ENCODE data around the gene SIK3. TPM values are rescaled to one million over a fixed set of nuclear protein-coding genes. Genes with fewer than 3 reads are reported as not detected.

The SIK3 gene
- total RNA-seq, 1 experiment from 2014 or later: 31.4 TPM

DNA sequence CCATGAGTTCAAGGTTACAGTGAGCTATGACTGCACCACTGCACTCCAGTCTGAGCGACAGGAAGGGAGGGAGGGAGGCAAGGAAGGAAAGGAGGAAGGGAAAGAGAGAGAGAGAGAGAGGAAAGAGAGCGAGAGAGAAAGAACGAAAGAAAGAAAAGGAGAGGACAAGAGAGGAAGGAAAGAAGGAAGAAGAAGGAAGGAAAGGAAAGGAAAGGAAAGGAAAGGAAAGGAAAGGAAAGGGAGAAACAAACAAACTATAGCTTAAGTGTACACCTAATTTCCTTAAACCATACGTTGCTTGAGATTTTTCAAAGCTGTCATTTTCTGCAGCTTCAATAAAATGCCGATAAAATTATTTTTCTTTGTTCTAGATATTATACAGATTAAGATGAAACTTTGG is 180.6 kb downstream of the SIK3 start:
- no peak overlapping the region for H3K4ac ChIP-seq (ENCODE audit: low read depth, low read length)
- no peaks in the 10 kb centered on the region for H3K79me1 ChIP-seq (ENCODE audit: insufficient read depth, low read depth, low read length, poor library complexity, severe bottlenecking)
- no peak overlapping the region for H3K23ac ChIP-seq (ENCODE audit: insufficient read length, low read depth, low read length)
- no CpG with 5 or more reads among the region's 5 CpGs for WGBS (ENCODE audit: extremely low coverage, insufficient read length, low lambda C conversion rate)
- no peak overlapping the region for H2BK120ac ChIP-seq (ENCODE audit: low read depth, low read length, poor library complexity, severe bottlenecking)
- H3K27me3 ChIP-seq (ENCODE audit: insufficient read depth, low read length): no peaks in the 10 kb centered on the region
- H4K8ac ChIP-seq (replicated peaks; ENCODE audit: insufficient read length, low read depth, low read length): no peak overlapping the region
- H3K9ac ChIP-seq (ENCODE audit: extremely low read depth, insufficient read length, low read length): no peak overlapping the region
- H3K14ac ChIP-seq (ENCODE audit: insufficient read depth, low read length): no peak overlapping the region
- Mint-ChIP-seq H3K4me1 (peaks cover 0 to 4% of the 10 kb centered on the region in 2 experiments; a peak in 1 of 4 replicates), H3K36me3 (ENCODE audit: insufficient read depth in 1 of 3, low read depth in 3 of 3) (peaks cover 0 to 5% (median 0%) of the 10 kb centered on the region in 3 experiments; a peak in 2 of 7 replicates), H3K9me3 (no peaks in the 10 kb centered on the region), H3K27me3 (ENCODE audit: low read depth) (no peaks in the 10 kb centered on the region), H3K4me3 (no peak overlapping the region), H3K27ac (no peak overlapping the region)
- no peak for DNase-seq
- no peaks in the 10 kb centered on the region for H3K4me1 ChIP-seq (ENCODE audit: insufficient read depth, low read length)
- no peak overlapping the region for H3T11ph ChIP-seq (ENCODE audit: low read length)
- H4K20me1 ChIP-seq (ENCODE audit: control insufficient read depth, insufficient read depth, insufficient read length): no peaks in the 10 kb centered on the region
- no peak overlapping the region for H2AK5ac ChIP-seq (ENCODE audit: insufficient read length, low read length)
- no peak overlapping the region for H2BK12ac ChIP-seq (ENCODE audit: insufficient read length, low read depth, low read length)
- no peak overlapping the region for H3K18ac ChIP-seq (ENCODE audit: insufficient read length, low read depth, low read length)
- H3K56ac ChIP-seq (ENCODE audit: insufficient read length, low read depth, low read length): no peak overlapping the region
- H3K23me2 ChIP-seq (ENCODE audit: insufficient read length, low read depth, low read length, poor library complexity, severe bottlenecking): no peaks in the 10 kb centered on the region
- TF ChIP-seq, protein P1, sequence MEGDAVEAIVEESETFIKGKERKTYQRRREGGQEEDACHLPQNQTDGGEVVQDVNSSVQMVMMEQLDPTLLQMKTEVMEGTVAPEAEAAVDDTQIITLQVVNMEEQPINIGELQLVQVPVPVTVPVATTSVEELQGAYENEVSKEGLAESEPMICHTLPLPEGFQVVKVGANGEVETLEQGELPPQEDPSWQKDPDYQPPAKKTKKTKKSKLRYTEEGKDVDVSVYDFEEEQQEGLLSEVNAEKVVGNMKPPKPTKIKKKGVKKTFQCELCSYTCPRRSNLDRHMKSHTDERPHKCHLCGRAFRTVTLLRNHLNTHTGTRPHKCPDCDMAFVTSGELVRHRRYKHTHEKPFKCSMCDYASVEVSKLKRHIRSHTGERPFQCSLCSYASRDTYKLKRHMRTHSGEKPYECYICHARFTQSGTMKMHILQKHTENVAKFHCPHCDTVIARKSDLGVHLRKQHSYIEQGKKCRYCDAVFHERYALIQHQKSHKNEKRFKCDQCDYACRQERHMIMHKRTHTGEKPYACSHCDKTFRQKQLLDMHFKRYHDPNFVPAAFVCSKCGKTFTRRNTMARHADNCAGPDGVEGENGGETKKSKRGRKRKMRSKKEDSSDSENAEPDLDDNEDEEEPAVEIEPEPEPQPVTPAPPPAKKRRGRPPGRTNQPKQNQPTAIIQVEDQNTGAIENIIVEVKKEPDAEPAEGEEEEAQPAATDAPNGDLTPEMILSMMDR (conservative IDR thresholded peaks at IDR 0.05): no peak
- no peak overlapping the region for H4K91ac ChIP-seq (ENCODE audit: insufficient read length, low read depth, low read length)
- H2BK20ac ChIP-seq (ENCODE audit: low read depth, low read length, poor library complexity, severe bottlenecking): no peak overlapping the region
- no peak overlapping the region for H3K4me2 ChIP-seq (ENCODE audit: insufficient read depth, insufficient read length, low read length)
- H2BK15ac ChIP-seq (ENCODE audit: low read depth, low read length): no peak overlapping the region
- H2AFZ ChIP-seq (ENCODE audit: low read length): no peak overlapping the region
- no peak overlapping the region for H3K27ac ChIP-seq (ENCODE audit: insufficient read length, low read depth, low read length)
- H4K5ac ChIP-seq (ENCODE audit: insufficient read length, low read depth, low read length): no peak overlapping the region
- no peak overlapping the region for H2BK5ac ChIP-seq (ENCODE audit: insufficient read length, low read length)
- H3K9me3 ChIP-seq (ENCODE audit: control insufficient read depth, low read depth, low read length): no peaks in the 10 kb centered on the region
- no peaks in the 10 kb centered on the region for H3K79me2 ChIP-seq (ENCODE audit: insufficient read depth, low read length)
